HEK293T (cell line): ENCODE results near the gene ITSN1.

Experiments used
- CTCF ChIA-PET: fragments of 350-600 bp; formaldehyde crosslinking; extraction: SDS; loops from one replicate; lab custom pipeline; 2021; ENCODE audit warnings: antibody characterized with exemption, inconsistent platforms; lab: Yijun Ruan, JAX
- POLR2A ChIA-PET: fragments of 350-600 bp; formaldehyde crosslinking; extraction: SDS; loops from one replicate; lab custom pipeline; 2020; ENCODE audit warnings: antibody characterized with exemption, inconsistent platforms; lab: Yijun Ruan, JAX
- DNase-seq: peaks from one replicate; pipeline ENCODE4 v3.0.0; 2012; ENCODE audit warnings: mixed read lengths; ENCODE audit errors: extremely low spot score
- ARNT ChIP-seq: fragments of 450-650 bp; IDR thresholded peaks from 2 replicates; pipeline ENCODE4 v1.6.1; 2017; ENCODE audit warnings: mild to moderate bottlenecking
- BHLHE40 ChIP-seq: fragments of 450-650 bp; IDR thresholded peaks from 2 replicates; pipeline ENCODE4 v1.6.1; 2016; ENCODE audit warnings: mild to moderate bottlenecking, moderate library complexity, borderline replicate concordance
- CTBP1 ChIP-seq: fragments of 450-650 bp; IDR thresholded peaks from 2 replicates; pipeline ENCODE4 v1.6.1; 2016; ENCODE audit warnings: borderline replicate concordance
- ELF4 ChIP-seq: fragments of 450-650 bp; IDR thresholded peaks from 2 replicates; pipeline ENCODE4 v1.6.1; 2017; ENCODE audit warnings: antibody characterized with exemption
- FOXA1 ChIP-seq: fragments of 450-650 bp; IDR thresholded peaks from 2 replicates; pipeline ENCODE4 v1.6.1; 2016; ENCODE audit warnings: mild to moderate bottlenecking
- FOXK2 ChIP-seq: fragments of 450-650 bp; IDR thresholded peaks from 2 replicates; pipeline ENCODE4 v1.6.1; 2016; ENCODE audit warnings: mild to moderate bottlenecking
- FOXM1 ChIP-seq: fragments of 450-650 bp; IDR thresholded peaks from 2 replicates; pipeline ENCODE4 v1.6.1; 2017; ENCODE audit warnings: mild to moderate bottlenecking, borderline replicate concordance
- HDGF ChIP-seq: fragments of 450-650 bp; IDR thresholded peaks from 2 replicates; pipeline ENCODE4 v1.6.1; 2017; ENCODE audit warnings: antibody characterized with exemption, borderline replicate concordance
- L3MBTL2 ChIP-seq: fragments of 450-650 bp; conservative IDR thresholded peaks from 2 replicates; pipeline ENCODE4 v1.6.1; 2016; ENCODE audit warnings: mild to moderate bottlenecking
- LEF1 ChIP-seq: fragments of 450-650 bp; IDR thresholded peaks from 2 replicates; pipeline ENCODE4 v1.6.1; 2017; ENCODE audit warnings: mild to moderate bottlenecking, borderline replicate concordance
- NFRKB ChIP-seq: fragments of 450-650 bp; IDR thresholded peaks from 2 replicates; pipeline ENCODE4 v1.6.1; 2016; ENCODE audit warnings: mild to moderate bottlenecking, moderate library complexity
- SP1 ChIP-seq: fragments of 450-650 bp; IDR thresholded peaks from 2 replicates; pipeline ENCODE4 v1.6.1; 2017
- SUZ12 ChIP-seq: fragments of 450-650 bp; IDR thresholded peaks from 2 replicates; pipeline ENCODE4 v1.6.1; 2016; ENCODE audit warnings: mild to moderate bottlenecking
- TARDBP ChIP-seq: fragments of 450-650 bp; IDR thresholded peaks from 2 replicates; pipeline ENCODE4 v1.6.1; 2016
- ZNF384 ChIP-seq: fragments of 450-650 bp; IDR thresholded peaks from 2 replicates; pipeline ENCODE4 v1.6.1; 2016
- TF ChIP-seq, protein P1 (sequence below): fragments of 450-650 bp; IDR thresholded peaks from 2 replicates; pipeline ENCODE4 v1.6.1; 2016

ITSN1 gene

DNA sequence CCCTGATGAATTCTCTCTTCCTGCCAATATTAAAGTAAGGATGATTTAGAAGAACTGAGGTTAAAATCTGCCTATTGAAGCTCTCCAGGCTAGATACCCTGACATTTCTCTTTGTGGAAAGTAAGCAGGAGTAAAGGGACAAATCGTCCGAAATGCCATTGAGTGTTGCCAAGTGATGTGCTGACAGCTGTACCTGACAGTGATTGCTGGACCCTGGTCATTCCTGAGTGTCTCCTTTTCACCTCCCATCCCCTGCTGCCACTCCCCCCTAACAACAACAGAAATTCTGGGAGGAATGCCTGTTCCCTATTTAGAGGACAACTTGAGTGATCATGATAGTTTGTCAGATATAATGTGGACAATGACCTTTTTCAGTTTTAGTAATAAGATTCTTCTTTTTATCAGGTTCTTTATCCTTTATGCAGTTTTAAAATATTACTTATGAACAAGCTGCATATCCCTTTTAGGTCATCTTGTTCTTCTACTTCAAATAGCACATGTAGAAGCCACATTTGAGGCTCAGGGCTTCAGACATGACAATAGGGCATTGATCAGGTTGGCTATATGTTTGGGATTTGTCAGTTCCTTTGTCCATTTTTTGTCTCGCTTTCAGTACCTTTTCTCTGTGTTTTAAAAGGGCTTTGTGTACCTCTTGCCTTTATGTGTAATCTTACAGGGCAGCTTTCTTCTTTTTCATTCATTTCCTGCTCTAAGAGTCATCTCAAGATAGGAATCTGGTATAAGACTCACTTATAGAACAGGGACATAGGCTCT is 56.0 kb downstream of the ITSN1 start:
- no peak for TF ChIP-seq SP1
- TF ChIP-seq HDGF: no peak
- TF ChIP-seq FOXA1: no peak
- no peak for TF ChIP-seq NFRKB
- TF ChIP-seq L3MBTL2: no peak
- no peak for TF ChIP-seq ZNF384
- no peak for TF ChIP-seq ARNT
- TF ChIP-seq, protein P1, sequence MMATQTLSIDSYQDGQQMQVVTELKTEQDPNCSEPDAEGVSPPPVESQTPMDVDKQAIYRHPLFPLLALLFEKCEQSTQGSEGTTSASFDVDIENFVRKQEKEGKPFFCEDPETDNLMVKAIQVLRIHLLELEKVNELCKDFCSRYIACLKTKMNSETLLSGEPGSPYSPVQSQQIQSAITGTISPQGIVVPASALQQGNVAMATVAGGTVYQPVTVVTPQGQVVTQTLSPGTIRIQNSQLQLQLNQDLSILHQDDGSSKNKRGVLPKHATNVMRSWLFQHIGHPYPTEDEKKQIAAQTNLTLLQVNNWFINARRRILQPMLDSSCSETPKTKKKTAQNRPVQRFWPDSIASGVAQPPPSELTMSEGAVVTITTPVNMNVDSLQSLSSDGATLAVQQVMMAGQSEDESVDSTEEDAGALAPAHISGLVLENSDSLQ: no peak
- TF ChIP-seq BHLHE40: no peak
- no peak for TF ChIP-seq CTBP1
- TF ChIP-seq FOXK2: no peak
- no peak for TF ChIP-seq FOXM1
- TF ChIP-seq TARDBP: no peak
- ChIA-PET CTCF (interaction anchor here (0.7 kb wide), 1 partner anchor 190 kb away, joined by 3 read pairs; no protein-coding TSS in a partner anchor), POLR2A (no interaction called here)
- DNase-seq: no peak

DNA sequence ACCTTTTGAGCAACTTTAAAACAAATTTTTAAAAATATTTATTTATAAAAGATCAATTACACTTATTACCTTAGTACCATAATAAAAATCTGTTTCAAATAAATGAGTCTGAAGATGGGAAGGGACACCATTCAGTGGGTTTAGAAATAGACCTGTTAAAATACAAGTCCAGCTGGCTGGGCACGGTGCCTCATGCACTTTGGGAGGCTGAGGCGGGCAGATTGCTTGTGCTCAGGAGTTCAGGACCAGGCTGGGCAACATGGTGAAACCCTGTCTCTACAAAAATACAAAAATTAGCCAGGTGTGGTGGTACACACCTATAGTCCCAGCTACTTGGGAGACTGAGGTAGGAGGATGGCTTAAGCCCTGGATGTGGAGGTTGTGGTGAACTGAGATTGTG is 57.0 kb downstream of the ITSN1 start:
- ChIA-PET POLR2A (no interaction called here), CTCF (interaction anchor here (0.6 kb wide), 1 partner anchor 61 kb away, joined by 3 read pairs; no protein-coding TSS in a partner anchor)
- TF ChIP-seq FOXK2 (no peak), CTBP1 (no peak), HDGF (no peak), LEF1 (no peak), SUZ12 (no peak), TARDBP (no peak), FOXM1 (no peak), NFRKB (no peak), ZNF384 (no peak), FOXA1 (no peak), SP1 (no peak), ARNT (no peak), L3MBTL2 (no peak), ELF4 (no peak), BHLHE40 (no peak)
- TF ChIP-seq, protein P1: no peak
- no peak for DNase-seq

DNA sequence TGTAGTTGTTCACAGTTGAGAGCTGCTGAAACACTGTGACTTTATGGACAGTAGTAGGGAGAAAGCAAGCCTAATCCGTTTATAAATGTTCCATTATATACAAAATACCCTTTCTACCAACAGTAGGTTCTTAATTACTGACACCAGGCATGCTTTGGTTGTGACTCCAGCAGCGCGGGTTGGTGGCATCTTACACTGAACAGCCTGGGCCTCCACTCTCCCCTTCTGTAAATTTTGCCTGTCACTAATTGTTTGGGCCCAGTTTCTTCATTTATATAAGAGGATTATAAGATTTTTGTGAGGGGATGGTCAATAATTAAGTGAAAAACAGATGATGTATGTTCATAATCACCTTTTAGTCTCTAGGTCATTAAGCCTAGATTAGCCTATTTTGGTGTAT is 58.2 kb downstream of the ITSN1 start:
- TF ChIP-seq SP1 (no peak), ELF4 (no peak), BHLHE40 (no peak)
- DNase-seq: no peak
- CTCF ChIA-PET: no interaction called here
- POLR2A ChIA-PET: no interaction called here

DNA sequence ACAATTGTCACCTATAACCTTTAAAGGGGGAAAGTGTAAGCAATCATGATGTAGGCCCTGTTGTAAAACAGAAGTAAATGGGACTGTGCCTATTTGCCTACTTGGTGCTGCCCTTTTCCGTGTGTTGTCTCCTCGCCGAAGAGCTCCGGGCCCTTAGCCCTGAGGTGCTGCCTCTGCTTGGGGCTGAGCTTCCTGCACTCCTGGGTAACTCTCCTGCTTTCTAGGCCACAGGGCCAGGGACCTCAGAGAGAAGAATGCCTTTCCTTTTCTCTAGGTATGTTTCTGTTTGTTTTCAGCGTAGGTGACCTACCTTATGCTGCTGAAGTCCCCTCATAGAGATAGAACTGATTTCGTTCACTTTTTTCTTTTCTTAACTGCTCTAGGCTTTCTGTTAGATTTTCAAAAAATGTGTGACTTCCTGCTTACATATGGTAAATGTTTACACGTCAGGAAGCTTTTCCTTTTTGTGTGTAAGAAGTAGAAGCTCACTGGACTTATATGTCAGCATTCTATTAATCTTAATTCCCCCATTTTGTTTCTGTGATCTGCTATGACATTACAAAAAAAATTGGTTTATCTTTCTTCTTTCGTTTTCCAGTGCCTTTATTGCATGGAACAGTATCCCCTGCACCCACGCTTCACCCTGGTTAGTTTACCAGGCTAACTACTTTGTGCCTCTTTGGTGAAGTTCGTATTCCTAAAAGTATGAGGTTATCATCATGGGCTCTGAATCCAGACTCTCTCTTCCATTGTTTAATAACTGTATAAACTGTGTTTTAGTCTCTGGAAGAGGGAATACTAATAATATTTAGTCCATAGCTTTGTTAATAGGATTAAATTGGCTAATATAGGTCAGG is 61.7 kb downstream of the ITSN1 start:
- TF ChIP-seq FOXM1: no peak
- TF ChIP-seq L3MBTL2: no peak
- TF ChIP-seq ELF4: no peak
- TF ChIP-seq CTBP1: no peak
- no peak for TF ChIP-seq TARDBP
- no peak for TF ChIP-seq FOXA1
- TF ChIP-seq ARNT: no peak
- TF ChIP-seq, protein P1: no peak
- TF ChIP-seq SP1: no peak
- TF ChIP-seq NFRKB: no peak
- TF ChIP-seq HDGF: no peak
- TF ChIP-seq SUZ12: no peak
- TF ChIP-seq FOXK2: no peak
- TF ChIP-seq BHLHE40: no peak
- no peak for TF ChIP-seq LEF1
- no peak for DNase-seq
- ChIA-PET CTCF (interaction anchor here (0.7 to 0.9 kb wide), 2 partner anchors 151 to 191 kb away, joined by 3 read pairs; no protein-coding TSS in a partner anchor), POLR2A (no interaction called here)

DNA sequence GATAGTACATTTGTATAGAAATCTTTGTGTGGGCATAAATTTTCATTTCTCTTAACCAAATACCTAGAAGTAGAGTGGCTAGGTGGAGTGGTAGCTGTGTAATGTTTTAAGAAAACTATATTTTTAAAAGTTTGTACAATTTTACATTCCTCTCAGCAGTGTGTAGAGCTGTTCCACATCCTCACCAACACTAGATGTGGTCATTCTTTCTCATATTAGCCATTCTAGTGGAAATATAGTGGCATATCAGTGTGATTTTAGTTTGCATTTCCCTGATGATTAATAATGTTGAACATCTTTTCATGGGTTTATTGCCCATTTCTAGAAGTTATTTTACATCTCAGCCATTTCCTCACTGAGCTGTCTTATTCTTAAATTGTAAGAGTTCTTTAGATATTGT is 65.5 kb downstream of the ITSN1 start:
- CTCF ChIA-PET: no interaction called here
- POLR2A ChIA-PET: no interaction called here
- TF ChIP-seq LEF1 (no peak), SUZ12 (no peak), CTBP1 (no peak), NFRKB (no peak), ARNT (no peak), ZNF384 (no peak), FOXA1 (no peak), BHLHE40 (no peak)
- DNase-seq: no peak

DNA sequence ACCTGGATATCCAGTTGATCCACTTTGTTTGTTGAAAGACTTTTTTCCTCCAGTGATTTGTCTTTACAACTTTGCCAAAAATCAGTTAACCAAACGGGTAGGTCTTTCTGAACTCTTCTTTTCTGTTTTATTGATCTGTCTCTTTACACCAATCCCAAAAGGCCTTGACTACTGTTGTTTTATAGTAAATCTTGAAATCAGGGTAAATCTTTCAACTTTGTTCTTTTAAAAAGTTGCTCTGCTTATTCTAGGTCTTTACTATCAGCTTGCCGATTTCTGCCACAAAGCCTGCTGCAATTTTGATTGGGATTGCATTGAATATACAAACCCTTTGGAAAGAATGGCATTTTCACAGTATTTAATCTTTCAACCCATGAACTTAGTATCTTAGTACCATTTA is 66.6 kb downstream of the ITSN1 start:
- no peak for DNase-seq
- POLR2A ChIA-PET: no interaction called here
- CTCF ChIA-PET: no interaction called here
- no peak for TF ChIP-seq FOXK2
- no peak for TF ChIP-seq LEF1
- TF ChIP-seq TARDBP: no peak
- no peak for TF ChIP-seq BHLHE40
- TF ChIP-seq SP1: no peak
- TF ChIP-seq ZNF384: no peak
- no peak for TF ChIP-seq CTBP1
- TF ChIP-seq ARNT: no peak
- no peak for TF ChIP-seq L3MBTL2
- TF ChIP-seq FOXA1: no peak
- TF ChIP-seq NFRKB: no peak
- TF ChIP-seq ELF4: no peak
- no peak for TF ChIP-seq FOXM1
- TF ChIP-seq, protein P1: no peak
- TF ChIP-seq HDGF: no peak
- TF ChIP-seq SUZ12: no peak
